HG03025 (cell line): ENCODE data around the gene CNIH4.
"Not testable (repeated sequence)": the region's sequence is repeated elsewhere in the genome, so short reads cannot be mapped to it uniquely, and the experiment has no call there.

ENCODE experiments used
- ATAC-seq: cut with Tn5 transposase; IDR thresholded peaks from one replicate; pipeline ENCODE4 v1.9.1; 2021; ENCODE audit warnings: mild to moderate bottlenecking, moderate library complexity; ENCODE audit not compliant: unreplicated experiment, low FRiP score

Gene CNIH4

DNA sequence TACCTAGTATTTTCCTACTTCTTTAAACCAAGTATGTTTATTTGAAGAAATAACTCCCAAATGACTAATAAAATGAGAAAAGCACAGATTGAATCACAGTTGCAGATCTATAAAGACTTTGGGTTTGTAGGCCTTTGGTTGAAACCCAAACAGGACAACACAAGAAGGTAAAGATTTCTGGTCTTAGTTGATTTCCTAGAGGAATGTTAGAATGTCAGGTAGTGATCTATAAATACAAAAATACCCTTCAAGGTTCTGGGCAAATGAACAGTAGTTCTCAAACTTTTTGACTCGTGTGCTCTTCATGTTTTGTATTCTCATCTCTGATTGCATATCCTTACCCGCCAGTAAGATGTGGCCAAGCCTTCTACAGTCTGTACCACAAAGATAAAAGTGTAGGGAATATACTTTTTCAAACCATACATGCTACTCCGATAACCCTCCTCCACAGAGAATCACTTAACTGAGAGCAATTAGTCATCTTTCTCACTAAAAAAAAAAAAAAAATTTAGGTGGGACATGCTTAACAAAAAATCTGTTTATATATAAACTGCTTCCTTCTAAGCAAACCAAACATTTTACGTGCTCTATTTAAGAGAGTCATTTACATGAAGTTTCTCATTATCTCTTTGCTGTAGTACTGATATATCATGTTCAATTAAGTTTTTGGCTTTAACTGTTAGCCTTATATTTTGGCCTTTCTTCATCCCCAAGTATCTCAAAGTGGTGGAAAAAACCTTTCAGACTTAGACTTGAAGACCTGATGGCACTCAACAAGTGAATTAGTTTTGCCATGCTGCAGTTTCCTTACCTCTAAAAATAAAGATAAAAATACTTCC is 36.0 kb downstream of the CNIH4 start:
- ATAC-seq: no peak

DNA sequence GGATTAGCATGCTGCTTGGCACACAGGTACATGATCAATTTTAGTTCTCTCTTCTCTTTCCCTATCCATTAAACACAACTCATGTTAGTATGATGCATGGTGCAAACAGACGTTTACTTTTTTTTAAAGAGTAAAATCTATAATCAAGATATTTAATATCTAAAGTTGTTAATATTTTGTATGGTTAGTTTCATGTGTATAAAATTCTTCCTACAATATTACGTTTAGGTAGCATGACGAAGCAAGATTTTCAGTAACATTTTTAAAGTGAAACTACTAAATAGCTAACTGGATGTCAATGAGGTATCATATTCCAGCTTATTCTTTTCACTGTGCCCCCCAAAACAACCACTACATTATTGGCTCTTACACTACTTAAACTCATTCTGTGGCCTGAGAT is 36.6 kb downstream of the CNIH4 start:
- ATAC-seq: no peak

DNA sequence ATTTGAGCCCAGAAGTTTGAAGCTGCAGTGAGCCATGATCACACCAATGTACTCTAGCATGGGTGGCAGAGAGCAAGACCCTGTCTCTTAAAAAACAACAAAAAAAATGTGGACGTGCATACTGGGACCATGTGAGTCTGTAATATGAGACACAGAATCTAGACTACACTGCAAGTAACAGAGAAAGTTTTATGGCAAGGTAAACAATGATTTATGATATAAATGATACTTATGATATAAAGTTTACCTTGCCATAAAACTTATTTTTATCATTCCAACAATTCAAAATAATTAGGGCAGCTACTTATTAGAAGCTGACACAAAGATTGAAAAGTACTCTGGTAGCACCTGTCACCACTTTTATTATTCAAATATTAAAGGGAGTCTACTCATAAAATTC is 43.2 kb downstream of the CNIH4 start:
- ATAC-seq: no peak

- ATAC-seq: no peak
Observed at GRCh38 chr1:224402472-224403036, 45.9 kb downstream of the CNIH4 start.

DNA sequence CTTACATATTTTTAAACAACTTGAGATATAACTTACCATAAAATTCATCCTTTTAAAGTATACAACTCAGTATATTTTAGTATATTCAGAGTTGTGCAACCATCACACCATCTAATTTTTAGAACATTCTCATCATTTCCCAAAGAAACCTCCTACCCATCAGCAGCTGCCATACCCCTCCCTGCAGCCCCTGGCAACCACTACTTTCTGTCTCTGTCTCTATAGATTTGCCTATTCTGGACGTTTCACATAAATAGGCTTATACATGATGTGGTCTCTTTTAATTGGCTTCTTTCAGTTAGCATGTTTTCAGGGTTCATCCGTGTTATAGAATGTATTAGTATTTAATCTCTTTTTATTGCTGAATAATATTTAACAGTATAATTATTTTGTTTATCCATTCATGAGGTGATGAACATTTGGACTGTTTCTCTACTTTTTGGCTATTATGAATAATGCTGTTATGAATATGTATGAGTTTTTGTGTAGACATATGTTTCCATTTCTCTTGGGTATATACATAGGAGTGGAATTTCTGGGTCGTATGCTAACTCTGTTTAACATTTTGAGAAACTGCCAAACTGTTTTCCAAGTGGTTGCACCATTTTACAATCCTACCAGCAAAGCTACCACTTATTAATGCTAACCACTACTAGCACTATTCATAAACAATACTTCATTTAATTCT is 48.4 kb downstream of the CNIH4 start:
- no peak for ATAC-seq

GRCh38 chr1:224405604-224405970 is 48.9 kb downstream of the CNIH4 start:
- ATAC-seq: no peak

DNA sequence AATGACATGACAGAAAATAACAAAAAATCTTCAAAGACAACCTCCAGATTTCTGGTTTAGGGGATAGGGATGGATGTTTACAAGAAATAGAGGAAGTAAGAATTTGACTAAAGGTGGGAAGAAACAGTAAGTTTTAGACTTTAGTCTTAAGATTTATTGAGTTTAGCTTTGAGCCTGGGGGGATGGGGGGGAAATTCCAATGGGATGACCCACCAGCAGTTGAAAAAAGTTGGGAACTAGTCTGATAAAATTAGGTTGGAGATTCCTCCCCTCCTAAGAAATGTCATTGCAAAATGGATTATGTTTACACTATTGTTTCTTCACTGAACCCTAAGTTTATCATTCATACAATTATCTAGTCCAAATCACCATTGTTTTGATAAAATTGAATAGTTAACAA is 49.5 kb downstream of the CNIH4 start:
- ATAC-seq: no peak

GRCh38 chr1:224407571-224408293 is 51.1 kb downstream of the CNIH4 start:
- ATAC-seq: no peak

DNA sequence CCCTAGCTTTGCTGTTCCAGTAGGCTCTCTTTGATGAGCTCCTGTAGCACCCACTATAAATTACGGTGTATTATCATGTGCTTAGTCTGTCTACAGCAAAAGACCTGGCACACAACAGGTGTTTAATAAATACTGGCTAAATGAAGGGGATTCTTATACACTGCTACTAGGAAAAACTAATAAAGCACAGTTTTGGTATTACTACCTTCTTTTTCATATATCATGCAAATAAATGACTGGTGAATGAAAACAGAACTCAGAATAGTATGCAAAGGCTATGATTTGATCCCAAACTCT is 51.6 kb downstream of the CNIH4 start:
- ATAC-seq: no peak

DNA sequence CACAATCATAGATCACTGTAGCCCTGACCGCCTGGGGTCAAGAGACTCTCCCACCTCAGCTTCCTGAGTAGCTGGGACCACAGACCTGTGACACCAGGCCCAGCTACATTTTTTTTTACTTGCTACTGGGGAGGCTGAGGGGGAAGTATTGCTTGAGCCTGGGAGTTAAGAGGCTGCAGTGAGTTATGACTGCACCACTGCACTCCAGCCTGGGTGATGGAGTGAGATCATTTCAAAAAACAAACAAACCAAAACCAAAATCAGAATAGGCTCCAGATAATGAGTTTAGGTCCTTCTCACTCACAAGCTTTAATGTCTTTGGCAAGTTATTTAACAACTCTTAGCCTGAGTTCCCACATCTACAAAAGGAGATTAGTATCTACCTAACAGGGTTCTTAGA is 55.1 kb downstream of the CNIH4 start:
- ATAC-seq: no peak

DNA sequence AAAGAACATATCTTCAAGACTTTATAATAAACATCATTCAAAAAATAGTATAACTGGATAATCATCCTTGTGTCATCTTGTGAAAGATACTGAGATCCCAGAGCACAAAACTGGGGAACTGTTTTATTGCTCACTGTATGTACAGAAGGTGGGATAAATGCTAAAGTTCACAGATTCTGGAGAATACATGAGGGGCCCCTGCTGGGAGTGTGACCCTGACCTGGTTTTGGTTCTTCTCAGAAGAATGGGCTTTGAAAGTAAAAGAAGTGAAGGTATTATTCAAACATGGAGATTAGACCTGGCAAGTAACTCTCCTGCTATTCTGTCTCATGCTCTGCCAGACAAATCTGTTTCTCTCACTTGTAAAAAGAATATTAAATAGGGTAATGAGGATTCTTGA is 63.4 kb downstream of the CNIH4 start:
- ATAC-seq: no peak

- no peak for ATAC-seq
Observed at GRCh38 chr1:224425279-224425884, 68.7 kb downstream of the CNIH4 start.

DNA sequence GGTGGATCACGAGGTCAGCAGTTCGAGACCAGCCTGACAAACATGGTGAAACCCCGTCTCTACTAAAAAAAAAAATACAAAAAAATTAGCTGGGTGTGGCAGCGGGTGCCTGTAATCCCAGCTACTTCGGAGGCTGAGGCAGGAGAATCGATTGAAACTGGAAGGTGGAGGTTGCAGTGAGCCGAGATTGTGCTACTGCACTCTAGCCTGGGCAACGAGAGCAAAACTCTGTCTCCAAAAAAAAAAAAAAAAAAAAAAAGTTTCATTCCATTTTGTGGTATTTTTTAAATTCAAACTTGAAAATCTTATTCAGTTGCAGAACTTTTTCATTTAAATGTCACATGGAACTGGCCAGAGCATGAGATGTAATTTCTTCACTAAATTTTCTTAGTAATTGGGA is 70.2 kb downstream of the CNIH4 start:
- not testable (repeated sequence) for ATAC-seq

- no peak for ATAC-seq
Observed at GRCh38 chr1:224427346-224427745, 70.7 kb downstream of the CNIH4 start.

- not testable (repeated sequence) for ATAC-seq
Observed at GRCh38 chr1:224428713-224429112, 72.0 kb downstream of the CNIH4 start.
